ENCODE measurements around the gene NDST1.

Gene NDST1

GRCh38 chr5:150593996-150594395 lies 86.1 kb downstream of the NDST1 start:
- no peak for DNase-seq

- DNase-seq, result no peak
Observed at GRCh38 chr5:150595466-150596031, 87.6 kb downstream of the NDST1 start.

GRCh38 chr5:150596313-150596712 lies 88.4 kb downstream of the NDST1 start:
- DNase-seq, result no peak

- no peak for DNase-seq
Observed at GRCh38 chr5:150596826-150597225, 88.9 kb downstream of the NDST1 start.

GRCh38 chr5:150598006-150598405 lies 90.1 kb downstream of the NDST1 start:
- DNase-seq, result no peak

- no peak for DNase-seq
Observed at GRCh38 chr5:150598821-150599273, 90.9 kb downstream of the NDST1 start.

- no peak for DNase-seq
Observed at GRCh38 chr5:150599281-150599680, 91.3 kb downstream of the NDST1 start.

GRCh38 chr5:150599917-150600511 lies 92.1 kb downstream of the NDST1 start:
- peak; percentile 18 for DNase-seq

- no peak for DNase-seq
Observed at GRCh38 chr5:150600616-150601490, 92.9 kb downstream of the NDST1 start.

- no peak for DNase-seq
Observed at GRCh38 chr5:150601491-150602345, 93.8 kb downstream of the NDST1 start.

GRCh38 chr5:150603052-150603451 lies 95.1 kb downstream of the NDST1 start:
- no peak for DNase-seq

- no peak for DNase-seq
Observed at GRCh38 chr5:150603491-150603890, 95.6 kb downstream of the NDST1 start.

GRCh38 chr5:150604010-150604409 lies 96.1 kb downstream of the NDST1 start:
- no peak for DNase-seq

GRCh38 chr5:150604894-150605440 lies 97.0 kb downstream of the NDST1 start:
- no peak for DNase-seq

GRCh38 chr5:150605546-150605945 lies 97.6 kb downstream of the NDST1 start:
- DNase-seq, result no peak

- DNase-seq, result no peak
Observed at GRCh38 chr5:150606476-150606875, 98.5 kb downstream of the NDST1 start.

GRCh38 chr5:150607105-150607504 lies 99.2 kb downstream of the NDST1 start:
- no peak for DNase-seq

Measured in HCEC 1CT (cell line).